Mesothelial cell of epicardium (in vitro differentiated cells): ENCODE data around the gene KIAA0753. TPM values are rescaled to one million over a fixed set of nuclear protein-coding genes. Genes with fewer than 3 reads are reported as not detected.

Experiments used
- DNase-seq, 2 experiments: peaks; one replicate each; pipeline ENCODE4 v3.0.0; 2021; ENCODE audit warnings: low spot score in 2 of 2; ENCODE audit not compliant: unreplicated experiment in 2 of 2
- H3K27ac Mint-ChIP-seq: 2 replicates; pipeline ENCODE4 v1.8.0; 2021; ENCODE audit warnings: mixed read lengths
- H3K27me3 Mint-ChIP-seq: 2 replicates; pipeline ENCODE4 v1.8.0; 2021; ENCODE audit warnings: low read depth, mixed read lengths
- H3K36me3 Mint-ChIP-seq: 2 replicates; pipeline ENCODE4 v1.8.0; 2021; ENCODE audit warnings: mixed read lengths
- H3K4me1 Mint-ChIP-seq: 2 replicates; pipeline ENCODE4 v1.8.0; 2021; ENCODE audit warnings: mixed read lengths
- H3K4me3 Mint-ChIP-seq: 2 replicates; pipeline ENCODE4 v1.8.0; 2021; ENCODE audit warnings: mild to moderate bottlenecking, moderate library complexity, mixed read lengths
- H3K9me3 Mint-ChIP-seq: 2 replicates; pipeline ENCODE4 v1.8.0; 2021; ENCODE audit warnings: mixed read lengths
- CTCF ChIP-seq: fragments of 200-600 bp; sonication (generic); IDR thresholded peaks from one replicate; pipeline ENCODE4 v1.5.0; 2021; ENCODE audit warnings: antibody characterized with exemption; ENCODE audit not compliant: unreplicated experiment
- total RNA-seq: library from RNA; stranded (reverse); gene quantifications from 3 replicates; pipeline ENCODE4 v1.2.1, GENCODE V29; 2021

KIAA0753 gene
- total RNA-seq, 1 donor from 2014 or later, result 41.1 TPM

- no peak for DNase-seq
- Mint-ChIP-seq H3K27ac (no peak overlapping the region), H3K36me3 (no peaks in the 10 kb centered on the region), H3K4me1 (no peaks in the 10 kb centered on the region), H3K9me3 (no peaks in the 10 kb centered on the region), H3K27me3 (peaks cover 20% of the 10 kb centered on the region), H3K4me3 (no peak overlapping the region)
- TF ChIP-seq CTCF, result no peak
These were observed 95.2 kb downstream of the KIAA0753 start for GRCh38 chr17:6545291-6545690.

- Mint-ChIP-seq H3K36me3 (no peaks in the 10 kb centered on the region), H3K27ac (no peak overlapping the region), H3K4me1 (no peaks in the 10 kb centered on the region), H3K27me3 (peaks cover 22% of the 10 kb centered on the region), H3K9me3 (peaks cover 7% of the 10 kb centered on the region), H3K4me3 (no peak overlapping the region)
- TF ChIP-seq CTCF, result no peak
- no peak for DNase-seq
These were observed 96.5 kb downstream of the KIAA0753 start for GRCh38 chr17:6544011-6544370.

- H3K4me3 Mint-ChIP-seq, result no peak overlapping the region
- no peak overlapping the region for H3K27ac Mint-ChIP-seq
- H3K36me3 Mint-ChIP-seq, result no peaks in the 10 kb centered on the region
- no peak for DNase-seq
- H3K27me3 Mint-ChIP-seq, result peaks cover 17% of the 10 kb centered on the region
- TF ChIP-seq CTCF, result no peak
- H3K9me3 Mint-ChIP-seq, result peaks cover 7% of the 10 kb centered on the region
- no peaks in the 10 kb centered on the region for H3K4me1 Mint-ChIP-seq
These were observed 97.2 kb downstream of the KIAA0753 start for GRCh38 chr17:6543079-6544010.

- Mint-ChIP-seq H3K4me1 (no peaks in the 10 kb centered on the region), H3K27ac (no peak overlapping the region), H3K9me3 (peaks cover 7% of the 10 kb centered on the region), H3K4me3 (no peak overlapping the region), H3K27me3 (peaks cover 17% of the 10 kb centered on the region), H3K36me3 (no peaks in the 10 kb centered on the region)
- DNase-seq, result no peak
- TF ChIP-seq CTCF, result no peak
These were observed 97.9 kb downstream of the KIAA0753 start for GRCh38 chr17:6542577-6542976.

- Mint-ChIP-seq H3K4me1 (no peaks in the 10 kb centered on the region), H3K27me3 (peaks cover 16% of the 10 kb centered on the region)
- DNase-seq, result no peak
These were observed 98.6 kb downstream of the KIAA0753 start for GRCh38 chr17:6541886-6542285.

More at GRCh38 chr17:6541886-6542285, 98.6 kb downstream of the KIAA0753 start:
- Mint-ChIP-seq H3K27ac (no peak overlapping the region), H3K36me3 (no peaks in the 10 kb centered on the region), H3K4me3 (no peak overlapping the region), H3K9me3 (peaks cover 7% of the 10 kb centered on the region)
- TF ChIP-seq CTCF, result no peak
